ENCODE data around the gene C20orf141. TPM values are rescaled to one million over a fixed set of nuclear protein-coding genes. Genes with fewer than 3 reads are reported as not detected.

C20orf141 gene
- total RNA-seq, 2 donors from 2014 or later, result not detected

- no peak overlapping the region for H3K27ac Mint-ChIP-seq
- DNase-seq, result no peak
Observed at GRCh38 chr20:2839732-2840137, 24.9 kb downstream of the C20orf141 start.

GRCh38 chr20:2840138-2840966 lies 25.6 kb downstream of the C20orf141 start, which contains the start of the genes PCED1A and VPS16:
TSS of gene PCED1A (minus strand) at chr20:2840655. CDS start at chr20:2839912, 743 bp downstream.
TSS of gene VPS16 (plus strand) at chr20:2840745. CDS start at chr20:2840775, 30 bp downstream.
- H3K4me3 Mint-ChIP-seq, result peak within 1 kb of the TSS; percentile 76
- H3K36me3 Mint-ChIP-seq (ENCODE audit: low read depth), result peaks cover 31% of the 10 kb centered on the region

More at GRCh38 chr20:2839732-2840137, 24.9 kb downstream of the C20orf141 start:
- Histone ChIP-seq H3K27ac (ENCODE audit: low read depth, low read length) (no peak overlapping the region), H3K4me1 (ENCODE audit: control insufficient read depth, insufficient read depth, low read length) (no peaks in the 10 kb centered on the region), H3K36me3 (ENCODE audit: control insufficient read depth, insufficient read depth, low read length) (peaks cover 5% of the 10 kb centered on the region), H3K9ac (ENCODE audit: extremely low read depth, low read length, poor library complexity, severe bottlenecking) (no peak overlapping the region), H3K4me3 (ENCODE audit: low read length) (peak overlapping the region; percentile 89), H3K27me3 (ENCODE audit: control insufficient read depth, insufficient read depth, low read length, poor library complexity, severe bottlenecking) (no peaks in the 10 kb centered on the region), H3K9me3 (ENCODE audit: control insufficient read depth, low read length) (no peaks in the 10 kb centered on the region)
- peak overlapping the region; percentile 76 for H3K4me3 Mint-ChIP-seq
- no peaks in the 10 kb centered on the region for H3K9me3 Mint-ChIP-seq
- no peaks in the 10 kb centered on the region for H3K4me1 Mint-ChIP-seq
- H3K27me3 Mint-ChIP-seq (ENCODE audit: insufficient read depth), result peaks cover 12% of the 10 kb centered on the region
- H3K36me3 Mint-ChIP-seq (ENCODE audit: low read depth), result peaks cover 37% of the 10 kb centered on the region
- WGBS, 2 experiments (ENCODE audit: insufficient coverage in 1 of 2, insufficient read length in 1 of 2), result 94% methylated on average over 15 to 21 of the region's 21 CpGs
- TF ChIP-seq CTCF (conservative IDR thresholded peaks at IDR 0.05), result no peak

More at GRCh38 chr20:2840138-2840966, 25.6 kb downstream of the C20orf141 start, which contains the start of the genes PCED1A and VPS16:
- TF ChIP-seq CTCF (conservative IDR thresholded peaks at IDR 0.05), result no peak
- Histone ChIP-seq H3K9me3 (ENCODE audit: control insufficient read depth, low read length) (no peaks in the 10 kb centered on the region), H3K9ac (ENCODE audit: extremely low read depth, low read length, poor library complexity, severe bottlenecking) (peak within 1 kb of the TSS; percentile 67), H3K36me3 (ENCODE audit: control insufficient read depth, insufficient read depth, low read length) (peaks cover 3% of the 10 kb centered on the region), H3K27ac (ENCODE audit: low read depth, low read length) (no peak within 1 kb of the TSS), H3K4me1 (ENCODE audit: control insufficient read depth, insufficient read depth, low read length) (no peaks in the 10 kb centered on the region), H3K27me3 (ENCODE audit: control insufficient read depth, insufficient read depth, low read length, poor library complexity, severe bottlenecking) (no peaks in the 10 kb centered on the region), H3K4me3 (ENCODE audit: low read length) (peak within 1 kb of the TSS; percentile 89)
- Mint-ChIP-seq H3K27me3 (ENCODE audit: insufficient read depth) (peaks cover 12% of the 10 kb centered on the region), H3K4me1 (no peaks in the 10 kb centered on the region), H3K9me3 (no peaks in the 10 kb centered on the region), H3K27ac (peak within 1 kb of the TSS; percentile 46)
- DNase-seq, result peak; percentile 95
- 0 to 22% methylated on average over 13 to 98 of the region's 98 CpGs for WGBS, 2 experiments (ENCODE audit: insufficient coverage in 1 of 2, insufficient read length in 1 of 2)
